GM12874 (cell line): ENCODE data around the gene RBBP8NL.

ENCODE experiments used
- TF ChIP-seq, protein P1 (sequence below): IDR thresholded peaks from 2 replicates; pipeline ENCODE4 v1.5.1; 2011; ENCODE audit warnings: low read depth, mild to moderate bottlenecking, control low read depth, low read length, moderate library complexity; ENCODE audit not compliant: insufficient read depth

Gene RBBP8NL

DNA sequence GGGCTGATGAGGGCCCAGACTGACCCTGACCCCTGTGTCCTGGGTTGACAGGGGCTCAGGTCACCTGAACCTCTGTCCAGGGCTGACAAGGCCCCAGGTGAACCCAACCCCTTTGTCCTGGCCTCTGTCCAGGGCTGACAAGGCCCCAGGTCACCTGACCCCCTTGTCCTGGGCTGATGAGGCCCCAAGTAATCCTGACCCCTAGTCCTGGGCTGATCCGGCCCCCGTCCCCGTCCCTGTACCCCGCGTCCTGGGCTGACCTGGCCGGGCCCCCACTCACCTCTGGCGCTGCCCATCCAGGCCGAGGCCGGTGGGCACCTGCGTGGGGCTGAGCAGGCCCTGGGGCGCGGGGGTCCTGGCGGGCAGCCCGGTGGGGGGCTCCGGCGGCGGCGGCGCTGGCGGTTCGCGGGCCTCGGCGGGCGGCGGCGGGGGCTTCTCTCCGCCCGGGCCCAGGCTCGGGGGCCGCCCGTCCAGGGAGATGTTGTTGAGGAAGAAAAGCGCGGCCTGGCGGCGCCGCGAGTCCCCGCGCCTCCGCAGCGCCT is 20.6 kb downstream of the RBBP8NL start:
- TF ChIP-seq, protein P1, sequence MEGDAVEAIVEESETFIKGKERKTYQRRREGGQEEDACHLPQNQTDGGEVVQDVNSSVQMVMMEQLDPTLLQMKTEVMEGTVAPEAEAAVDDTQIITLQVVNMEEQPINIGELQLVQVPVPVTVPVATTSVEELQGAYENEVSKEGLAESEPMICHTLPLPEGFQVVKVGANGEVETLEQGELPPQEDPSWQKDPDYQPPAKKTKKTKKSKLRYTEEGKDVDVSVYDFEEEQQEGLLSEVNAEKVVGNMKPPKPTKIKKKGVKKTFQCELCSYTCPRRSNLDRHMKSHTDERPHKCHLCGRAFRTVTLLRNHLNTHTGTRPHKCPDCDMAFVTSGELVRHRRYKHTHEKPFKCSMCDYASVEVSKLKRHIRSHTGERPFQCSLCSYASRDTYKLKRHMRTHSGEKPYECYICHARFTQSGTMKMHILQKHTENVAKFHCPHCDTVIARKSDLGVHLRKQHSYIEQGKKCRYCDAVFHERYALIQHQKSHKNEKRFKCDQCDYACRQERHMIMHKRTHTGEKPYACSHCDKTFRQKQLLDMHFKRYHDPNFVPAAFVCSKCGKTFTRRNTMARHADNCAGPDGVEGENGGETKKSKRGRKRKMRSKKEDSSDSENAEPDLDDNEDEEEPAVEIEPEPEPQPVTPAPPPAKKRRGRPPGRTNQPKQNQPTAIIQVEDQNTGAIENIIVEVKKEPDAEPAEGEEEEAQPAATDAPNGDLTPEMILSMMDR, result no peak

DNA sequence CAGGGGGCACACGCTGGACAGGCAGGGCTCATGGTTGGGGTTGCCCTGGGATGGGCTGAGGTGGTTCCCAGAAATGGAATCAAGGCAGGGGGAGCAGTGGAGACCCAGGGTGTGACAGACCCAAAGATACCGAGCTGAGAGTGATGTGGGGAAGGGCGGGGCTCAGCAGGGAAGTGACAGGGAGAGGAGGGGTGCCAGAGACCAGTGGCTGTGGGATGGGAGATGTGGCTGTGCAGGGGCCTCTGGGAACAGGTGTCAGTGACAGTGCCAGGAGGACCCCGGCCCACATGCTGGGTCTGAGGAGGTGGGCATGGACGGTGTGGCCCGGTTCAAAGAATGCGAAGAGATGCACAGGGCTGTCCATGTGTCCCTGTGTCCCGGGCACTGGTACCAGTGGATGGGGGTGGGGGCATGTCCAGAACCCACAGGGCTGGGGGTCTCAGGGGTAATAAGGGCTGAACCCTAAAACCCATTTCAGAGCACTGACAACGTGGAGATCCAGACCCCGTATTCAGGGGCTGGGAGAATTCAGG is 21.3 kb downstream of the RBBP8NL start:
- TF ChIP-seq, protein P1, result no peak

- TF ChIP-seq, protein P1, result no peak
These were observed 22.0 kb downstream of the RBBP8NL start for GRCh38 chr20:62405108-62405980.

DNA sequence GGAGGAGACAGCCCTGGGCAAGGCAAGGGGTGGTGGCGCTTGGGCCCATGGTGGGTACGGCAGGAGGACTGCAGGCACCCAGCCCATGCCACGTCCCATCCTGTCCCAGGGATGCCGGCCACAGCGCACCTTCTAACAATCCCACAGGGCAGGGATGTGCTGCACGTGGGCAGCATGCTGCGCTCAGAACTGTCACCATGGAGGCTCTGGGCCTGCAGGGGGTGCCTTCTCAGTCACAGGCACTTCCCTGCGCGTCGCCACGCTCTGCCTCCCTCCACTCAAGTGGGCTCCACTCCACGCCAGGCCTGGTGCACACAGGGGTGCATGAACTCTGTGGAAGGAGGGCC is 22.6 kb downstream of the RBBP8NL start:
- TF ChIP-seq, protein P1, result no peak

- TF ChIP-seq, protein P1, result no peak
These were observed 23.1 kb downstream of the RBBP8NL start for GRCh38 chr20:62404112-62404665.

GRCh38 chr20:62403331-62403730 is 24.0 kb downstream of the RBBP8NL start:
- TF ChIP-seq, protein P1, result no peak

DNA sequence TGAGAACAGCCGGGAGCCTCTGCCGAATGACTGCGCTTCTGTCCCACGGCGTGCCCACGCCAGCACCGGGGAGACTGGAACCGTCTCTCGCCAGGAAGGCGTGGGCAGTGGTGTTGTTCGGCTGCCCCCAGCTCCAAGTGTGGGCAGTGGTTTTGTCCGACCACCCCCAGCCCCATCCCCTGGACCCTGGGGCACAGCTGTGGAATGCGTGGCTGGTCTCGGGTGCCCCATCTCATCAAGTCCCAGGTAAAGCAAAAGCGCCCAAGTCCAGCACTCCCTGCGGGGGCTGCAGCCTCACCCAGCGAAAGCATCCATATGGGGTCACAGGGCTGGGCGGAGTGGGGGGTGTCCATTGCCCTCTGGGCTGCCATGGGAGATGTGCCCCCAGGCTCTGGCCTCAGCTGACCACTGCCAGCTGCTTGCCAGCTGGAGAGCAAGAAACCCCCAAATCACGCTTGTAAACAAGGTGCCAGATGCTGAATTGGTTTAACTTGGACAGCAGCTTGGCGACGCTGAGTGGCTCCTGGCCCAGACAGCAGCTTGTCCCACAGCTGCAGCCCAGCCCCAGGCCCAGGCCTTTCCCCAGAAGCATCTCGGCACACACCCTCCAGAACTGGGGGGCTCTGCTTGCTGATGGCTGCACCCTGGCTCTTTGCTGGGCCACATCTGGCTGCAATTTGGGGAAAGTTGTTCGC is 24.7 kb downstream of the RBBP8NL start:
- TF ChIP-seq, protein P1, result no peak
